Measurements from ENCODE around the gene BSDC1.
"Not testable (repeated sequence)": the region's sequence is repeated elsewhere in the genome, so short reads cannot be mapped to it uniquely, and the experiment has no call there.

The BSDC1 gene, protein sequence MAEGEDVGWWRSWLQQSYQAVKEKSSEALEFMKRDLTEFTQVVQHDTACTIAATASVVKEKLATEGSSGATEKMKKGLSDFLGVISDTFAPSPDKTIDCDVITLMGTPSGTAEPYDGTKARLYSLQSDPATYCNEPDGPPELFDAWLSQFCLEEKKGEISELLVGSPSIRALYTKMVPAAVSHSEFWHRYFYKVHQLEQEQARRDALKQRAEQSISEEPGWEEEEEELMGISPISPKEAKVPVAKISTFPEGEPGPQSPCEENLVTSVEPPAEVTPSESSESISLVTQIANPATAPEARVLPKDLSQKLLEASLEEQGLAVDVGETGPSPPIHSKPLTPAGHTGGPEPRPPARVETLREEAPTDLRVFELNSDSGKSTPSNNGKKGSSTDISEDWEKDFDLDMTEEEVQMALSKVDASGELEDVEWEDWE

DNA sequence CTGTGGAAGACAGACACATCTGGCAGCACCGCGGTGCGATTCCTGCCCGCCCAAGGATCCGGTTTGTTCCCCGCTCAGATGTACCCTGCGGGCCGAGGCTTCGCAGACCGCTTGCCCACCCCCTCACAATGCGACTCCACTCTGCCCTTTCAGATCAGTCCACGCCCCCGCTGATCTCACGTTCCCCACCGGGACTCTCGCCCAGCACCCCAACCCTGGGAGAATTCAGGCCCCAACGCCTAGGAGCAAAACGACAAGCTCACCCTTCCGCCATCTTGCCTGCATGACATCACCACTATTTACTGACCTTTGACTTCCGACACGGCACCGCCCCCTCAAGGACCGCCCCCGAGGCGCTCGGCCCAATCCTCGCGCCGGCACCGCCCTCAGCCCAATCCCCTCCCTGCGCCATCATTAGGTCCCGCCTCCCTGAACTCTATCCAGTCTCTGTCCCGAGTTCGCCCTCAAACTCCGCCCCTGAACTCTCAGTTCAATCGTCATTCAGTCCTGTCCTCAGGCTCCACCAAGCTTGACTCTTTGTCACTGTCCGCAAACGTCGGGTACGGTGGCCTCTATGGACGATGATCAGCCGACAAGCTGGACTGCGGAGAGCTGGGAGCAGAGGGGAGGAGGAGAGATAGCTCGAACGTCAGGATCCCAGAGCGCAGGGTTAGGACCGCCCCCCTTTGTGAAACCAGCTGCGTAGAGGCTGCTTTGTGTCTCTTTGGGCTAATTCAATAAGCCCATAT is at the start of gene BSDC1:
Gene BSDC1 (minus strand): TSS at position 301 of the 749 bp plus-strand sequence. CDS start 27 bp downstream, at position 274.
- peak; percentile 91 for DNase-seq

DNA sequence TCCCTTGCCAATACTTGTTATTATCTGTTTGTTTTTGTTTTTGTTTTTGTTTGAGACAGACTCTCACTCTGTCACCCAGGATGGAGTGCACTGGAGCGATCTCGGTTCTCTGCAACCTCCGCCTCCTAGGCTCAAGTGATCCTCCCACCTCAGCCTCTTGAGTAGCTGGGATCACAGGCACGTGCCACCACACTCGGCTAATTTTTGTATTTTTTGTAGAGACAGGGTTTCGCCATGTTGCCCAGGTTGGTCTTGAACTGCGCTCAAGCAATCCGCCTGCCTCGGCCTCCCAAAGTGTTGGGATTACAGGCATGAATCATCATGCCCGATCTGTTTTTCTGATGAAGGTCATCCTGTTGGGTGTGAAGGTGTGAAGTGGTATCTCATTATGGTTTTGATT is 47.2 kb upstream of the BSDC1 start:
- DNase-seq = not testable (repeated sequence)

DNA sequence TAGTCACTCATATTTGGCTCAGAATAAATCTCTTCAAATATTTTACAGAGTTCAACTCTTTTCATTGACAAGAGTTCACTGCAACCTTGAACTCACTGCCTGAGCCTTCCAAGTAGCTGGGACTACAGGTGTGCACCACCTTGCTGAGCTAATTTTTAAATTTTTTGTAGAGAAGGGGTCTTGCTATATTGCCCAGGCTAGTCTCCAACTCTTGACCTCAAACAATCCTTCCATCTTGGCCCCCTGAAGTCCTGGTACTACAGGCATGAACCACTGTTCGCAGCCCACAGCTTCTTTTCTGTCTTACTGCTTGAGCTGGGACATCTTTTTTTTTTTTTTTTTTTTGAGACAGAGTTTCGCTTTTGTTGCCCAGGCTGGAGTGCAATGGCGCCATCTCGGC is 44.5 kb upstream of the BSDC1 start:
- DNase-seq = not testable (repeated sequence)

DNA sequence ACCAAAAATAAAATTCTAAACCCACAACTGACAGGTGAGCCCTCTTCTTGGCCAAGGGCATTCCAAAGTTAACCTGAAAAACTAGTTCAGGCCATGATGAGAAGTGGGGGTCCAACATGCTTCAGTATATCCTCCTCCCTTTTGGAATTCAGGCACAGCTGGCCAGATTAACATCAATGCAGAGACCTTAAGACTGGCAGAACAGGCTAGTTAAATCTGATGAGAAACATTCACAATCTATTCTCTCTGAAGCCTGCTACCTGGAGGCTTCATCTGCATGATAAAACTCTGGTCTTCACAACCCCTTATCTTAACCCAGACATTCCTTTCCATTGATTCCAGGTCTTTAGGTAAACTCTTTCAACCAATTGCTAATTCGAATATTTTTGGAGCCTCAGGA is 43.9 kb upstream of the BSDC1 start:
- DNase-seq = no peak

DNA sequence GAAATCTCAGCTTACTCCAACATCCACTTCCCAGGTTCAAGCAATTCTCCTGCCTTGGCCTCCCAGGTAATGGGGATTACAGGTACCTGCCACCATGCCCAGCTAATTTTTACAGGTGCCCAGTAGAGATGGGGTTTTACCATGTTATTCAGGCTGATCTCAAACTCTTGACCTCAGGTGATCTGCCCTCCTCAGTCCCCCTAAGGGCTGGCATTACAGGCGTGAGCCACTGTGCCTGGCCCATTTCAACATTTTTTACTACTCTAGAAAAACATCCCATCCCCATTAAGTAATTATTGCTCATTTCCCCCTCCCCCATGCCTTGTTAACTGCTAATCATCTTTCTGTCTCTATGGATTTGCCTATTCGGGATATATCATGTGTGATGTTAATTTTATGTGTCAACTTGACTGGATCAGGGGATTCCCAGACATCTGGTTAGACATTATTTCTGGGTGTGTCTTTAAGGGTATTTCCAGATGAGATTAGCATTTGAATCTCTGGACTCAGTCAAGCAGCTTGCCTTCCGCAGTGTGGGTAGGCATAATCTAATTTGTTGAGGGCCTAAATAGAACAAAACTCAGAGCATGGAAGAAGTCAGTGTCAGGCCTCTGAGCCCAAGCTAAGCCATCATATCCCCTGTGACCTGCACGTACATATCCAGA is 37.6 kb upstream of the BSDC1 start:
- DNase-seq = no peak

DNA sequence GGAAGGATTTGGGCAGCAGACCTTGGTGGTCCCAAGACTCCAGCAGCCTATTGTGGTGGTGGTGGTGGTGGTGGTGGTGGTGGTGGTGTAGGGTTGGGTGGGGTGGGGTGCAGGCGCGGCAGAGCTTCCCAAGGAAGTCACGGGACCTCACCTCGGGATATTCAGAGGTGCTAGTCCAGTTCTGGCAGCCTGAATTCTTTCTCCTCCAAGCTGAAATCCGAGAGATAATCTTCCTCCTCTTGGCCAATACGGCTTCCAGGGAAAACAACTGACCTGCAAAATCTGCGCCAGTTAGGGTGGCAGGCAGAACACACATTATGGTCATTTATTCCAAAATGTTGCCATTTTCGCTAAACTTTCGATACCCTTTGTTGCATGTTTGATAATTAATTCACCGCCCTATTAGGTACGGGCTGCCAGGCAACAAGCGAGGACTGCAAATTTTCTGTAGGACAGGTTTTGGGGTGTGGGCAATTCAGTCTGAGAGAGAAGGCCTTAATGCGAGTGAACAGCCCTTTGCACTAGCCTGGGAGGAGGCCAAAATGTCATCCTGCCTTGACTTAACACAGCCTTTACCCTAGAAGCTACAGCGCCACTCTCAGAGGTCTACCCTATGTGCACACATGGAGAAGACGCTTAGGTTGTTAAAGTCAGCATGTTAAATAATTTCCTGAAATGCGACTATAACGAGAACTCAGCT is 33.2 kb upstream of the BSDC1 start:
- no peak for DNase-seq

DNA sequence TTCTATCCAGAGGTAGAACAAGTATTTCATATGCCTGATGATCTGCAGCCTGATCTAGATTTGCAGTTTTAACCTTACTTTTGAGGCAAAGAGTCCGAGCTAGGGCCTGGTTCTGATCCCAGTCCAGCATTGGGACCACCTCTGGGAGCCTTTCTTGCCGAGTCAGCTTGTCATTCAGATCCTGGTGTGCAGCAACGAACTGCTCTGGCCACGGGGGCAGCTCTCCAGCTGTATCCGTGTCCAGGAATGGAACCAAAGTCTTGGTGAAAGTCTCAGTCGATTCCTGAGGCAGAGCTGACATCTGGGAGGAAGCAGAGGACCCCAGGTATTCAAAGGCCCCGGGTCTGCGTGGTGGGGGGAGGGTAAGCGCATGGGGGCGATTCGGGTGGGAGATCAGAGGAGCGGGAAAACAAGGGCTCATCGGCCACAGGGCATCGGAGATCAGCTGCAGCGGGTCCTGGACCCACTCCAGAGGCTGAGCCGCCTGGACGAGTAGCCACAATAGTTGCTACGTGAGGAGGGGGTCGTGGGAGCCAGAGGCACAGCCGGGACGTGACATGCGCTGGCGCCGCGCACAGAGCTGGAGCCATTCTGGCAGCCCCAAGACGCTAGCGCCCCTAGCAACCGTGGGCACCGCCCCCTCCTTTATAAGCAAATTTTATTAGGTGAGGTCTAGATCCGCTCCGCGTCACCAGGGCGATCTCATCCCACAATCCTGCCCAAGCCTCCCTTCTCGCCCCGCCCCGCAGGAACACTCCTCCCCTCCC is 32.4 kb upstream of the BSDC1 start:
- DNase-seq = no peak

DNA sequence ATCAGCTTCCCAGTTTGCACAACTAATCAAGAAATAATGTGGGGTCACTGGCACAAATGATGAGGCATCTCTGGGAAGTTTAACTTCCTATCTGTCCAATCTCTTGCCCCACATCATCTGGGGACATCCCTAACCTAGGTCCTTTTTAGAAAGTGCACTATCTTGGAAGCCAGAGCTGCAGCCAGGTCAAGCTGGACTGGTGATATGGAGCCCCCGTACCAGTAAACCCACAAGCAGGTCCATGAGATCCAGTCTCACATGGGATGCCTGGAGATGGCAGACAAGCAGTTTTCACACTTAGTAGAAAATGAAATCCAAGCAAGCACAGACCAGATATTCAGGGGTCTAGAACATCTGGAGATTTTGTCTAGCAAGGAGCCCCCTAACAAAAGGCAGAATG is 27.5 kb upstream of the BSDC1 start:
- DNase-seq = no peak

DNA sequence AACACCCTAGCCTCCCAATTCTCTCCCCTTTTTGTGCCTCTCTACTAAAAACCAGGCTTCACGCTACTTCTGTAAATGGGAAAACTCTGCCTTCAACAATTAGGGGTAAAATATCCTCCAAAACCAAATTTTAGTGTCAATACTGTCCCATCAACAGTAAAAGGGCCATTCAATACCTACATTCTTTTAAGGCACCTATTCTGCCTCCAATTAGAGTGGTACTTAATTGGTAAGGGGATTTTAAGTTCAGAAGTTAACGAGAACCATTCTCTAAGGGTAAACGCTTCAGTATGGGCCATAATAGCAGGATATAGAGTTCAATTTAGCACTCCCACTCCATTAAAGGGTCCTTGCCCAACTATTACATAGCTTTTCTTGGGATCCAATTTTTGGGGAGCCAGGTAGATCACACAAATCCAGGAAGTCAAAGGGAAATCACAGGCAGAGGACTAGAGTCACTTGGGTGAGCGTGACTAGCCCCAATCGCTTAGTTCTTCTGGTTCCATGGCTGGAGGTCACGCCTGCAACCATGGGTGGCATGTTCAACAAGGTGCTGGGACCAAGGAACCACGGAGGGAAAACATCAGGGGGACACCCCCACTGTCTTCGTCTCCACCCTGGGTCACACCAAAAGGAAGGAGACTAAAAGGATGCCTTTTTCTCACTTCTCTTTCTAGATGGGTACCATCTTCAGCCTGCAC is 20.1 kb upstream of the BSDC1 start:
- DNase-seq = no peak

DNA sequence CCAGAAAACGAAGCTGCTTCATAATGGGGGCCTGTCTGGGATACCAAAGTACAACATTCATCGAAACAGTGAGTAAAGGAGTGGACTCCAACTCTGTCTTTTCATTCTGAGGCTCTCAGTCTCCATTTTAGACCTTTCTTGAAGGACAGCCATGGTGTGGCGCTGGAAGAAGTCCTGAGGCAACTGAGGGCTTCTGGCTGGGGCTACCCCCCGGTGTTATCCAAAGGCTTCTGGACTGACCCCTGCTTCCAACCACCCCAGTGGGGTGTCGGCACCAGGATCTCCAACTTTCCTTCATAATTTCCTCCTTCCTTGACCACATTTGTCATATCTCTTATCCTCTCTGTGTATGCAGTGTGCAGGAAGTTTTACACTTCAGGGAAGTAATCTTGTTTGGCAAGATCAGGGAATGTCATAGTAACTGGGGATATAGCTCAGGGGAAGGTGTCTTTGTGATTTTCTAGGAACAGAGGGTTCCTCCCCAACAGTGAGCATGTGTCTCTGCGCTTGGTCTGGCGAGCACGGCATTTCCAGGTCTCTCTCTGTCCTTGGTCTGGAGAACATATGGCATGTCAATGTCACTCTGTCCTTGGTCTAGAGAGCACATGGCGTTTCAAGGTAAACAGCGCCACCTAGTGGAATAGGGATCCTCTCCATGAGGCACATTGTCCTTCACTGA is 19.4 kb upstream of the BSDC1 start:
- no peak for DNase-seq

DNA sequence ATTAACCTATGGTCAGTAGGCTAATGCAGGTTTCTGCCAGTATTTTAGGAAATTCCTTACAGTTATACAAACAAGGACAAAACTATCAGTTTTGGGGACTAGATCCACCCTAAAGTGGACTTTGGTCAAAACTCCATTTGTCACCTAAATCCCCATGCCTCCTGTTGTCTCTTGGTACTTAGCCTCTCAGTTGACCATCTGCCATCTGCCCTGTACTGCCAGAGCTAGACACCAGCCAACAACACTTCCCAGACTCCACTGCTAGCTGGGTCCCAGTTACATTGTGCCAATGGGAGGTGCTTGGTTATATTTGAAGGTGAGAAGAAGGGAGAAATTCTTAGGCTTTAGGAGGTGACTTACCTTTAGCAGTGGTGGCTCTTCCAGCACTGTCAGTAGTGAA is 17.0 kb upstream of the BSDC1 start:
- no peak for DNase-seq

DNA sequence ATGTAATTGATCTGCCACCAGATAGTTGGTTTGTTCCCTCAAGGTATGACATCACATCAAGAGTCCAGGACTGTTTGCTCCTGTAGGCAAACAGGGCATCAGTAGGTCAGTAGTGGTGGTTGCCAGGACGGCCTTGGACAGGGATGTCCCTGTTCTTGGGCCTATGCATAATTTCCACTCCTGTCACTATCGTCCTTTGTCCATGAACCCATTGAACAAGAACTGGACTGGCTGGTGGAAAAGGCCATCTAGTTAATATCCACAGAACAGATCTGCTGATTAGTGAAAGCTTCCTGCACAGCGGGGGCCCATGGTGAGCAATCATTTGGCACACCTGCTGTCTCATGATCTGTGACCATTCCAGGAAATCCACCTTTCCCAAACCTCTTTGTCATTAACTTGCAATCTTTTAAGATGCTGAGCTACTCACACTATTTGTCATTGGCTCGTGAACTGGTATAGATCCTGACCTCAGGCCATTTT is 12.4 kb upstream of the BSDC1 start:
- DNase-seq = no peak

DNA sequence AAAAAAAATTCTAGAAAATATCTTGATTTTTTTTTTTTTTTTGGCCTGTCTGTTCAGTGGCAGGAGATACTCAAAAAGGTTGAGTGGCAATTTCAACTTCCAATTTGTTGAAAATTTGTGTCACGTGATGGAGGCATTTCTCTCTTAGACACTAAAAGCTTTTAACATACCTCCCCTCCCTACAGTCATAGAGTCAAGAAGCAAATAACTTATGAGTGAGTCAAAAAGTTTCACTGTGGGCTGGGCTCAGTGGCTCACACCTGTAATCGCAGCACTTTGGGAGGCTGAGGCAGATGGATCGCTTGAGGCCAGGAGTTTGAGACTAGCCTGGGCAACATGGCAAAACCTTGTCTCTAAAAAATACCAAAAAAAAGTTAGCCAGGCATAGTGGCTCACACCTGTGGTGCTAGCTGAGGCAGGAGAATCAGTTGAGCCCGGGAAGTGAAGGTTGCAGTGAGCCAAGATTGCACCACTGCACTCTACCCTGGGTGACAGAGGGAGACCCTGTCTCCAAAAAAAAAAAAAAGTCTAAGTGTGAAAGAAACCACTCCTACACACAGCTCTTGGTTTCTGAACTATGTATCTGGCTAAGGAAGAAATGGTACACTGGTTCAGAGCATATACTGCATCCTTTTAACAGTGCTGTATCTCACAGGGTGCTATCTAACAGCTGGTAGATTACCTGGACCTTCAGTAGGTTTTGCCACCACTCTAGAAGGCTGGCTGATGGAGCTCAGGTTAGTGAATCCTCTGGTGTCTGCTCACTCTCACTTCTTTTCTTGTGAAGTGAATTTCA is 11.6 kb upstream of the BSDC1 start:
- DNase-seq = no peak

DNA sequence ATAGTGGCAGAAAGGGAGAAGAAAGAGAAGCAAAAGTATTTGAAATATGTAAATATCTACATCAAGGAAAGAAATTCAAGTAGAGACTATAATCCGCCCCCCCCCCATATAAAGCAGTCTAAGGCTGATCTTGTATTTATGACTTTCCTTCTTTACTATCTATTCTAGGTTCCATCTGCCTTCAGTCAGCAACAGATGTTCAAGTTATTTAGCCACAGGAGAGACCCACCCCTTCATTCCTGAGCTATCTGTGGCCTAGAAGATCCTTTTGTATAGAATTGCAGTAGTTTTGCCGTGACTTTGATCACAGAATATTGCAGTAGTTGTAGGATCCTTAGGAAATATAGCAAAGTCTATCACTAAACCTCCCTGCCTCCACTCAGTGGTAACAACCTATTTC is 10.7 kb upstream of the BSDC1 start:
- no peak for DNase-seq

DNA sequence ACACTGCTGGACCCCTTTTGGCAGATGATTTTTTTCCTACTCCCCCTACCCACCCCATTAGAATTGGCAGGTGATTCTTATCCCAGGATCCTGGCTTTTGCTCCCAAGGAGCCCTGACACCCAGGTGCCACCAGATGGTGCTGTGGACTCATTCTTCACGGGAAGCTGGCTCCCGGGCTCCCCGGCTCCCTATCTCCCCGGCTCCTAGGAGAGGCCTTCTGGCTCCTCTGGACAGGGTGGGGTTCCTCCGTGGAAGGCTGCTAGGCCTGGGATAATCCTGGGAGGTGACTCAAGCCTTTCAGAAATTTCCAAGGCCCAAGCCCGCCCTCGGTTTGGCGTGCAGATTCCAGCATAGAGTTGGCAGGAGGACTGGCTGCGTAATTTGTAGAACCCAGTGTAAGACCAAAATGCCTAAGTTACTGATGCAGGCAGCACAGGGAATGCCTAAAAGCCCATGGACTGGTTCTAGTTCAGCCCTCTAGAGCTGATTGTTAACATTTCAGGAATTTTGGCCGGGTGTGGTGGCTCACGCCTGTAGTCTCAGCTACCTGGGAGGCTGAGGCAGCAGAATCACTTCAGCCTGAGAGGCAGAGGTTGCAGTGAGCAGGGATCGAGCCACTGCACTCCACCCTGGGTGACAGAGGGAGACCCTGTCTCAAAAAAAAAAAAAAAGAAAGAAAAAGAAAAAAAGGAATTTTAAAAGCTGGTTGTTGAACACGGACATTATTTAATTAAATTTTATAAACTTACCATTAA is 6.8 kb upstream of the BSDC1 start:
- peak; percentile 96 for DNase-seq

DNA sequence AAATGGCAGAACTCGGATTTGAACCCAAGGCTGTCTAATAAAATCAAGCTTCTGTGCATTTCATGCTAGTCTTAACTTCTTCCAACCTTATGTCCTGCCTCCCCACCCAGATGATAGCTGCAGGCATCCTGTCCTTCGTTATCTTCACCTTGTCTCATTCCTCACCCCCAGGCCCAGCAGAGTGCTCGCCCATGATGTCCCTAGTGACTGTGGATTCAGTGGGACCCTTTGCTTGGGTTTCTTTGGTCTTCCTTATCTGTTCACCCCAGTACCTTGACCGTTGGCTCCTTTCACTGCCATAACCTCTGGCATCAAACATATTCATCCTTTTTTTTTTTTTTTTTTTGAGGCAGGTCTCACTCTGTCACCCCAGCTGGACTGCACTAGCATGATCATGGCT is 5.6 kb upstream of the BSDC1 start:
- DNase-seq = no peak

DNA sequence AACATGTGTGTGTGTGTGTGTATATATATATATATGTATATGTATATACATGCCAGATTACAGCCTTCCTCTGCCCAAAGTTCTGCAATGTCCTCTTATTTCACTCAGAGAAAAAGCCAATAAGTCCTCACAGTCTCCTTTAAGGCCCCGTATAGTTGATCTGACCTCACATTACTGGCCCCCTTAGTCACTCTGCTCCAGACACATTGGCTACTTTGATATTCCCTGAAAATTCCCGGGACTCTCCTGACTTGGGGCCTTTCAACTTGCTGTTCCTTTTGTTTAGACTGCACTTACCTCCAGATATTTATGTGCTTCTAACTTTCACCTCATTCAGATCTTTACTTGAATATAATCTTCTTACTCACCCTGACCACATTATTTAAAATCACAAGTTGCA is 4.2 kb upstream of the BSDC1 start:
- DNase-seq = peak; percentile 26

DNA sequence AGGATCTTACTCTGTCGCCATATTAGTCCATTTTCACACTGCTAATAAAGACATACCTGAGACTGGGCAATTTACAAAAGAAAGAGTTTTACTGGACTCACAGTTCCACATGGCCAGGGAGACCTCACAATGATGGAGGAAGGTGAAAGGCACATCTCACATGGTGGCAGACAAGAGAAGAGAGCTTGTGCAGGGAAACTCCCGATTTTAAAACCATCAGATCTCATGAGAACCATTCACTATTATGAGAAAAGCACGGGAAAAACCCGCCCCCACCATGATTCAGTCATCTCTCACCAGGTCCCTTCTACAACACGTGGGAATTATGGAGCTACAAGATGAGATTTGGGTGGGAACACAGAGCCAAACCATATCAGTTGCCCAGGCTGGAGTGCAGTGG is 2.3 kb upstream of the BSDC1 start:
- DNase-seq = not testable (repeated sequence)

DNA sequence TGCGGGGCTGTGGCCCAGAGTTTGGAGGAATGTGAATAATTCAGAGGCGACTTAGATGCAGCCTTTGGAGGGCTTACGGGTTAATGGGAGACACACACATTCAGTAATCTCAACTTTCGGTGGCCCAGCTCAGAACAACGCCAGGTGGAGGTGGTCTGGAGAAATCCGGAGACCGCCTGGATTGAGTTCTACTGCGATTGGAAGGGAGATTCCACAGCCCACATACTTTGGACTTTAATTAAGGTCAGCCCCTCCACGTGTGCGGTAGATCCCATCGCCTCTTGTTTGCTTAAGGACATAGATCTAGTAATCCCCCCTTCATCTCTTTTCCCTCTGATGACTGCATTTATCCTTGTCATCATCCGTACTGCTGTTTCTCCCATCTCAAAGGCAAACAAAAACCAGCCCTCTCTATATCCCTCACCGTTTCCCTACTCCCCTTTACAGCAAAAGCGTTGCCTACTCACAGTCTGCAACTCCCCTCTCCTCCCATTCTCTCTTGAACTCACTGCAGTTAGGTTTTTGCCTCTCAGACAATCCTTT is 720 bp upstream of the BSDC1 start:
- DNase-seq = no peak
